ENCODE data around the gene CHPF2. TPM values are rescaled to one million over a fixed set of nuclear protein-coding genes. Genes with fewer than 3 reads are reported as not detected.

The CHPF2 gene
- total and polyA plus RNA-seq, 9 donors, result 8.4 to 36.2 (median 27.9) TPM

GRCh38 chr7:151207804-151208203 lies 24.5 kb upstream of the CHPF2 start:
- WGBS, 3 donors, result 9 to 25% (median 16%) methylated on average over 11 to 12 of the region's 12 CpGs
- Histone ChIP-seq H3K9me3 (no peaks in the 10 kb centered on the region), H3K4me3 (no peak overlapping the region), H3K4me1 (ENCODE audit: insufficient read depth) (no peaks in the 10 kb centered on the region), H3K27ac (no peak overlapping the region), H3K36me3 (no peaks in the 10 kb centered on the region), H3K27me3 (no peaks in the 10 kb centered on the region)
- TF ChIP-seq POLR2A (IDR thresholded peaks at IDR 0.05) (no peak), EP300 (IDR thresholded peaks at IDR 0.05) (no peak), CTCF (IDR thresholded peaks at IDR 0.05) (no peak)
- no peak for DNase-seq
- intact Hi-C loops (cut with DNase I), result no loop called here

GRCh38 chr7:151208253-151208862 lies 23.9 kb upstream of the CHPF2 start:
- H3K36me3 ChIP-seq, result no peaks in the 10 kb centered on the region
- H3K9me3 ChIP-seq, result no peaks in the 10 kb centered on the region
- H3K27ac ChIP-seq, result no peak overlapping the region
- H3K4me3 ChIP-seq, result no peak overlapping the region
- intact Hi-C loops (cut with DNase I), result no loop called here
- H3K27me3 ChIP-seq, result no peaks in the 10 kb centered on the region
- TF ChIP-seq CTCF (IDR thresholded peaks at IDR 0.05), result no peak
- no peak for TF ChIP-seq EP300 (IDR thresholded peaks at IDR 0.05)
- TF ChIP-seq POLR2A (IDR thresholded peaks at IDR 0.05), result no peak
- DNase-seq, result no peak
- no peaks in the 10 kb centered on the region for H3K4me1 ChIP-seq (ENCODE audit: insufficient read depth)
- 60 to 70% (median 63%) methylated on average over 9 of the region's 9 CpGs for WGBS, 3 donors

- intact Hi-C loops (cut with DNase I), result no loop called here
- Histone ChIP-seq H3K27me3 (no peaks in the 10 kb centered on the region), H3K4me3 (no peak overlapping the region), H3K9me3 (no peaks in the 10 kb centered on the region), H3K4me1 (ENCODE audit: insufficient read depth) (no peaks in the 10 kb centered on the region), H3K27ac (no peak overlapping the region), H3K36me3 (no peaks in the 10 kb centered on the region)
- 69 to 87% (median 74%) methylated on average over 5 to 6 of the region's 6 CpGs for WGBS, 3 donors
- DNase-seq, result no peak
- TF ChIP-seq POLR2A (IDR thresholded peaks at IDR 0.05) (no peak), CTCF (IDR thresholded peaks at IDR 0.05) (no peak), EP300 (IDR thresholded peaks at IDR 0.05) (no peak)
Observed at GRCh38 chr7:151209588-151209987, 22.7 kb upstream of the CHPF2 start.

- Histone ChIP-seq H3K27ac (no peak within 1 kb of the TSS), H3K4me3 (no peak within 1 kb of the TSS), H3K9me3 (no peaks in the 10 kb centered on the region), H3K27me3 (no peaks in the 10 kb centered on the region), H3K36me3 (no peaks in the 10 kb centered on the region), H3K4me1 (ENCODE audit: insufficient read depth) (no peaks in the 10 kb centered on the region)
- 67 to 76% (median 76%) methylated on average over 17 of the region's 17 CpGs for WGBS, 3 donors
- intact Hi-C loops (cut with DNase I), result no loop called here
- DNase-seq, result no peak
- TF ChIP-seq POLR2A (IDR thresholded peaks at IDR 0.05) (no peak), CTCF (IDR thresholded peaks at IDR 0.05) (no peak), EP300 (IDR thresholded peaks at IDR 0.05) (no peak)
Observed at GRCh38 chr7:151210087-151210854, 22.0 kb upstream of the CHPF2 start, which contains the start of gene H2BK1. Gene H2BK1 (minus strand): TSS chr7:151210488. CDS start chr7:151210318, 170 bp downstream.
